ENCODE measurements around the gene RNF112. TPM values are rescaled to one million over a fixed set of nuclear protein-coding genes. Genes with fewer than 3 reads are reported as not detected.
"Not testable (repeated sequence)": the region's sequence is repeated elsewhere in the genome, so short reads cannot be mapped to it uniquely, and the experiment has no call there.

RNF112 gene
- total RNA-seq, 2 experiments from 2014 or later: 1.2 to 1.8 TPM

DNA sequence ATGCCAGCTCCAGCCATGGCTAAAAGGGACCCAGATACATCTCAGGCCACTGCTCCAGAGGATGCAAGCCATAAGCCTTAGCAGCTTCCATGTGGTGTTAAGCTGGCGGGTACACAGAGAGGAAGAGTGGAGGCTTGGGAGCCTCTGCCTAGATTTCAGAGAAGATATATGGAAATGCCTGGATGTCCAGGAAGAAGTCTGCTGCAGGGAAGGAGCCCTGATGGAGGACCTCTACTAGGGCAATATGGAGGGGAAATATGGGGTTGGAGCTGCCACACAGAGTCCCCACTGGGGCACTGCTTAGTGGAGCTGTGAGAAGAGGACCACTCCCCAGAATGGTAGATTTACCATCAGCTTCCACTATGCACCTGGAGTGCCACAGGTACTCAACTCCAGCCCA is 32.1 kb downstream of the RNF112 start:
- no peak overlapping the region for H3K27ac Mint-ChIP-seq
- no peaks in the 10 kb centered on the region for H3K36me3 Mint-ChIP-seq
- POLR2A ChIA-PET: no interaction called here

DNA sequence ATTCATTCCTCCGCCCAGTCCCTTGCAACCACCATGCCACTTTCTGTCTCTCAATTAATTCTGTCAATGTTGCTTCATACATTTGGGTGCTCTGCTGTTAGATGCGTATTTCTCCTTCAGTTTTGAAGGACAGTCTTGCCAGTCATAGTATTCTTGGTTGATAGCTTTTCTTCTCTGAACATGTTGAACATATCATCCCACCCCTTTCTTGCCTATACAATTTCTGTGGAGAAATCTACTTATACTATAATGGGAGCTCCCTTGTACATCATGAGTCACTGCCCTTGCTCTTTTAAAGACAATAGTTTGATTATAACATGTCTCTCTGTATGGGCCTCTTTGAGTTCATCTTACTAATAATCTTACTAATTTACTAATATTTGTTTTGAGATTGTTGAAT is 34.1 kb downstream of the RNF112 start:
- ATAC-seq (ENCODE audit: low read depth) (no peak), DNase-seq (no peak)
- Mint-ChIP-seq H3K27ac (no peak overlapping the region), H3K36me3 (no peaks in the 10 kb centered on the region), H3K27me3 (peaks cover 28% of the 10 kb centered on the region), H3K4me1 (peaks cover 3% of the 10 kb centered on the region), H3K4me3 (no peak overlapping the region), H3K9me3 (peaks cover 12% of the 10 kb centered on the region)
- POLR2A ChIA-PET: no interaction called here

More for the DNA sequence above, 32.1 kb downstream of the RNF112 start:
- Mint-ChIP-seq H3K4me3 (no peak overlapping the region), H3K9me3 (peaks cover 12% of the 10 kb centered on the region), H3K27me3 (peaks cover 34% of the 10 kb centered on the region), H3K4me1 (peaks cover 3% of the 10 kb centered on the region)
- ATAC-seq (ENCODE audit: low read depth) (no peak), DNase-seq (no peak)

DNA sequence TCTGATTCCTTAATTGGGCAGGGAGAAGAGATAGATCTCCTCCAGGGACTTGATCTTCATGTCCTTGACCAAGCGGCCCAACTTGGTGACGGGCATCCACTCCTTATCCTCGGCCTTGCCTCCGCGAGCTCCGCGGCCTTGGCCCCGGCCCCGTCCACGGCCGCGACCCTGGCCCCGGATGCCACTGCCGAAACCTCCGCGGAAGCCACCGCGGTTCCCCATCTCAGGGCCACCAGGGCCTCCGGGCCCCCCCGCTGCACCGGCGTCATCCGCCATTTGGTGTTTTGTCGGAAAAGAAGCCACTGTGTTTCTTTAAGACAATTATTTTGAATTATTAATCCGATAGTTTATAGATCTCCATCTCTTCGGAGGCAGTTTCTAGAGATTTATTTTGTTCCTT is 35.5 kb downstream of the RNF112 start:
- not testable (repeated sequence) for H3K27ac Mint-ChIP-seq; H3K36me3 Mint-ChIP-seq; H3K4me3 Mint-ChIP-seq; ATAC-seq (ENCODE audit: low read depth); DNase-seq; H3K4me1 Mint-ChIP-seq
- Mint-ChIP-seq H3K27me3 (peaks cover 22% of the 10 kb centered on the region), H3K9me3 (peaks cover 12% of the 10 kb centered on the region)
- POLR2A ChIA-PET: interaction anchor here (1.0 kb wide), 1 partner anchor 10 kb away, joined by 3 read pairs; no protein-coding TSS in a partner anchor

DNA sequence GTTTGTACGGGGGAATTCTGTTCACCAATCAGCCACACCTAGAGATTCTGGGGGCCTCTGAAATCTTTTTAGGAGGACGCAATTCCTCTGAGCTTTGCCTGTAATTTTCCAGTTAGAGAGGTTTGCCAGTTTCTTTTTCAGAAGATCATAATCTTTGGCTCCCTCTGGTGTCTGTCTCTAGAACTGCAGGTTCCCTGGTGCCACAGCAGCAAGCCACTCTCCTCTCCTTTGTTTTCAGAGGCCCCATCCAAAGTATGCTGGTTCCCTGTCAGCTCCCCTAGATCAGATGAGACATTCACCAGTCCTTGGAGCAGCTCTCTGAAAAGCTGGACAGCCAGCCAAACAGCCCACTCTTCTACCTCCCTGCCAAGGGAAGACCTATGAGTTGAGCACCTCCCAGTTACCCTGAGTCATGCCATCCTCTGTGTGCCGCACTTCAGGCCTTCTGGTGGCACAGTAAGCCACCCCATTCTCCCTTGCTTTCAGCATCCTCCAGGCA is 36.1 kb downstream of the RNF112 start:
- Mint-ChIP-seq H3K27me3 (peaks cover 22% of the 10 kb centered on the region), H3K36me3 (no peaks in the 10 kb centered on the region), H3K4me1 (peaks cover 3% of the 10 kb centered on the region), H3K4me3 (no peak overlapping the region), H3K27ac (no peak overlapping the region), H3K9me3 (peaks cover 12% of the 10 kb centered on the region)
- ATAC-seq (ENCODE audit: low read depth) (no peak), DNase-seq (peak; percentile 34)
- POLR2A ChIA-PET: interaction anchor here (0.9 to 1.0 kb wide), 2 partner anchors 10 to 84 kb away, joined by 3 read pairs; partner anchors contain the start of gene B9D1

DNA sequence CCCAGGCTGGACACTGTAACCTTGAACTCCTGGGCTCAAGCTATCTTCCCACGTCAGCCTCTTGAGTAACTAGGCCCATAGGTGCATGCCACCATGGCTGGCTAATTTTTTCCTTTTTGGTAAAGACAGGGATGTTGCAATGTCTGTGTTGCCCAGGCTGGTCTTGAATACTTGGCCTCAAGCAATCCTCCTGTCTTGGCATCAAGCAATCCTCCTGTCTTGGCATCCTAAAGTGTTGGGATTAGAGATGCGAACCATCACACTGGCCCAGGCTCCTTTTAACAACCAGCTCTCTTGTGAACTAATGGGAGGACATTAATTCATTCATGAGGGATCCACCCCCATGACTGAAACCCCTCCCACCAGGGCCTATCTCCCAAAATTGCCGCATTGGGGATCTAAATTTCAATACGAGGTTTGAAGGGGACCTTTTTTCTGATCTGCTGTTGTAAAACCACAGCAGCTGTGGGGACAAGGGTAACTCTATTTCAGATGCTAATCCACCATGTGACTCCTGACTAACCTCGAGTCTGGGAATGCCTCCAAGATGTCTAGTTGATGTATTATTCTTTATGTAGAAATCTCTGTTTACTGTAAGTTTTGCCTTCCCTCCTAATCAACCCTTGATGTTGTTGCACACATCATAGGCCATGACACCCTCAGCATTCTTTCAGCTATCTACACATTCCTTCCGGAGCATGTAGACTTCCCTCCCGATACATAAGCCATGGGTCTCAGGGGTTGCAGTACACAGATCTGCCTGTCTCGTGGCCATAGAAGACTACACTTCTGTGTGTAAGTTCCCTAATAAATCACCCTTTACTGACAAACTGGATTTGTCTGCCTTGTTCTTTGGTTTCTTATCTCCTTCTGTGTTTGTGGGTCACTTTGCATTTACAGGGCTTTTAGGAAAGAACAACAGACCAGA is 37.6 kb downstream of the RNF112 start:
- Mint-ChIP-seq H3K4me3 (no peak overlapping the region), H3K27ac (no peak overlapping the region), H3K27me3 (peaks cover 19% of the 10 kb centered on the region), H3K4me1 (peaks cover 3% of the 10 kb centered on the region), H3K36me3 (no peaks in the 10 kb centered on the region), H3K9me3 (peaks cover 4% of the 10 kb centered on the region)
- no peak for ATAC-seq (ENCODE audit: low read depth)
- POLR2A ChIA-PET: no interaction called here
- DNase-seq: no peak

DNA sequence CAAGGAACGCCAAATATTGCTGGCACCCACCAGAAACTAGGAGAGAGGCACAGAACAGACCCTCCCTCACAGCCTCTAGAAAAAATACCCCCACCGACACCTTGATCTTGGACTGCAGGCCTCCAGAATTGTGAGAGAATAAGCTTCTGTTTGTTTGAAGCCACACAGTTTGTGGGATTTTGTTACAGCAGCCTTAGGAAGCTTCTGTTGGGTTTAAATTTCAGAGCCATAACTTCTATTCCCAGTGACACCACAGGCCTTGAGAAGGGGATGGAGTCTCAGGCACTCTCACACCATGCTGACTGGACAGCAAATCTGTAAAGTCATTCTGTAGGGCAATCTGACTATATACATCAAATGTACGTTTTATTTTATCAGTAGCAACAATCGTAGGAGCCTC is 38.6 kb downstream of the RNF112 start:
- no peak for ATAC-seq (ENCODE audit: low read depth)
- DNase-seq: no peak
- POLR2A ChIA-PET: no interaction called here
- H3K27ac Mint-ChIP-seq: no peak overlapping the region
- H3K4me3 Mint-ChIP-seq: no peak overlapping the region
- no peaks in the 10 kb centered on the region for H3K36me3 Mint-ChIP-seq
- peaks cover 4% of the 10 kb centered on the region for H3K9me3 Mint-ChIP-seq
- peaks cover 19% of the 10 kb centered on the region for H3K27me3 Mint-ChIP-seq
- H3K4me1 Mint-ChIP-seq: peaks cover 3% of the 10 kb centered on the region

DNA sequence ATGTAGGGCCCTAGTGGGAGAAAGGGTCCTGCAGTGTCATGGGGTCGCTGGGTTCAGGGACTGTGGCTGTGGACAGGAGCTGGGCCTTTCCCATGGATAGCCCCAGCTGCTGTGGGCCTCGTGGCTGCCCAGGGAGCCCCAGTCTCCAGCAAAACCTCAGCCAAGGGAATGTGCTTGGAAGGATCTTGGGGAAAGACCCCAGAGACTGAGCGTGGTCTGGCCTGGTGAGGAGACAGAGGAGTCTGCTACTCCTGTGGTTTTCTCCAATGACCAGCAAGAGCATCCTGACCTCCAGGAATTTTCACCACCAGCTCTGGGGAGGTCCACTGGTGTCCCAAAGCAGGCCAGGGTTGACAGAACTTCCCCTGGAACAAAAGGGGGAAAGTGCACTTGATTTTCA is 42.3 kb downstream of the RNF112 start:
- no peak for ATAC-seq (ENCODE audit: low read depth)
- no peaks in the 10 kb centered on the region for H3K9me3 Mint-ChIP-seq
- no peak for DNase-seq
- H3K4me1 Mint-ChIP-seq: peaks cover 2% of the 10 kb centered on the region
- POLR2A ChIA-PET: no interaction called here
- H3K27me3 Mint-ChIP-seq: peaks cover 16% of the 10 kb centered on the region
- H3K4me3 Mint-ChIP-seq: no peak overlapping the region
- H3K36me3 Mint-ChIP-seq: no peaks in the 10 kb centered on the region
- no peak overlapping the region for H3K27ac Mint-ChIP-seq

DNA sequence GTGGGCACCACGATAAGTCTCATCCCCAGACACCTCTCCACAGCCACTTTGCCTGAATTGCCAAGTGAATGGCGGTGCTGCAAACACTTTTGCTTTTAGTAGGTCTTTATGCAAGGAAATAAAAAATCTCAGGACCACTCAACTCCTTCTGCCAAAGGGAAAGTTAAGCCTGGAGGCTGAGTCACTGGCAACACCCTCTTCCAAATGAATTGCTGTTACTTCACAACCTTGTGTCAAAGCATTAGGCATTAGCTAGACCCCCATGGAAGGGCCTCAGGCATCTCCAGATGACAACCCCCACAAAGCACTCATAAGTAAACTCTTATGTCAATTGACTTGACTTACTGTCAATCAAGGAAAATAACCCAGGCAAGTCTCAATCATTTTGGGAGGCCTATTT is 43.0 kb downstream of the RNF112 start:
- Mint-ChIP-seq H3K27me3 (peaks cover 12% of the 10 kb centered on the region), H3K4me1 (peaks cover 4% of the 10 kb centered on the region), H3K4me3 (no peak overlapping the region), H3K9me3 (no peaks in the 10 kb centered on the region), H3K36me3 (no peaks in the 10 kb centered on the region), H3K27ac (no peak overlapping the region)
- ATAC-seq (ENCODE audit: low read depth): no peak
- POLR2A ChIA-PET: no interaction called here
- DNase-seq: no peak

DNA sequence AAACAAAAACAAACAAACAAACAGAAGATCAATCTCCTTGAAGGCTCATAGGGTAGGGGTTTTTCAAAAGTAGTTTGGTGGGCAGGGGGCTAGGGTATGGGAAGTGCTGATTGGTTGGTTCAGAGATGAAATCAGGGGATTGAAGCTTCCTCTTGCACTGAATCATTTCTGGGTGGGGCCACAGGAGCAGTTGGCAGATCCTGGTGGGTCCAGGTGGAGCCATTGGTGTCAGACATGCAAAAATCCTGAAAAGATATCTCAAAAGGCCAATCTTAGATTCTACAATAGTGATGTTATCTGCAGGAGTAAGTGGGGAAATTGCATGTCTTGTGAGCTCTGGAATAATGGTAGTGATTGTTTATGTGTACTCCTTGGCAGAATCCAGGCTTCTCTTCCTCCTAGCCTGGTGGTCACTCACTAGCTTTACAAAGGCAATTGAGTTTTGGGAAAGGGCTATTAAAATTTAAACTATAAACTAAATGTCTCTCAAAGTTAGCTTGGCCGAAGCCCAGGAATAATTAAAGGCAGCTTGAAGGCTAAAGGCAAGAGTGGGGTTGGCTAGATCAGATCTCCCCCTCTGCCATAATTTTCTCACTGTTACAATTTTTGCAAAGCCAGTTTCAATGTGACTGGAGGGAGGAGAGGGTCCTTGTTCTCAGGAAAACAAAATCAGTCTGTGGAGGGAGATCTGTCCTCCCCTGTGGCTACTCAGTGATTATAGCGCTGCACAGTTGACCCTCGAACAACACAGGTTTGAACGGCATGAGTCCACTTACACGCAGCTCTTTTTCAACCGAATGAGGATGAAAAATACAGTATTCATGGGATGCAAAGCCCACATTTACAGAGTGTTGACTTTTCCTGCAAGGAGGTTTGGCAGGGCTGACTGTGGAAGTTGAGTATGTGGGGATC is 45.2 kb downstream of the RNF112 start:
- H3K27me3 Mint-ChIP-seq: peaks cover 11% of the 10 kb centered on the region
- POLR2A ChIA-PET: no interaction called here
- H3K4me1 Mint-ChIP-seq: peaks cover 8% of the 10 kb centered on the region
- DNase-seq: no peak
- no peaks in the 10 kb centered on the region for H3K36me3 Mint-ChIP-seq
- no peak overlapping the region for H3K27ac Mint-ChIP-seq
- no peak overlapping the region for H3K4me3 Mint-ChIP-seq
- no peak for ATAC-seq (ENCODE audit: low read depth)
- H3K9me3 Mint-ChIP-seq: no peaks in the 10 kb centered on the region

DNA sequence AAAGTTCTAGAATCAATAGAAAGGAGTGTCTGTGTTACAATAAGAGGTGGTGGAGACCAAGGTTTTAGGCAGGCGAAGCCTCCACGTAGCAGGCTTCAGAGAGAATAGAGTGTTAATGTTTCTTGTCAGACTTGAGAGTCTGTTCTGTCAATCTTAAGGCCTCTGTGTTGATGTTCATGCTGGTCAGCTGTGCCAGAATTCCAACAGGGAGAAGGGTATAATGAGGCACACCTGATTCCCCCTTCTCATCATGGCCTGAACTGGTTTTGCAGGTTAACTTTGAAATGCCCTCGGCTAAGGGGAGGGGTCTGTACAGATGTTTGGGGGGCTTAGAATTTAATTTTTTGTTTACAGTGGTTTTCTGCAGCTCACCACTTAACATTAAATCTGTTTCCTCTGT is 46.0 kb downstream of the RNF112 start:
- no peaks in the 10 kb centered on the region for H3K36me3 Mint-ChIP-seq

DNA sequence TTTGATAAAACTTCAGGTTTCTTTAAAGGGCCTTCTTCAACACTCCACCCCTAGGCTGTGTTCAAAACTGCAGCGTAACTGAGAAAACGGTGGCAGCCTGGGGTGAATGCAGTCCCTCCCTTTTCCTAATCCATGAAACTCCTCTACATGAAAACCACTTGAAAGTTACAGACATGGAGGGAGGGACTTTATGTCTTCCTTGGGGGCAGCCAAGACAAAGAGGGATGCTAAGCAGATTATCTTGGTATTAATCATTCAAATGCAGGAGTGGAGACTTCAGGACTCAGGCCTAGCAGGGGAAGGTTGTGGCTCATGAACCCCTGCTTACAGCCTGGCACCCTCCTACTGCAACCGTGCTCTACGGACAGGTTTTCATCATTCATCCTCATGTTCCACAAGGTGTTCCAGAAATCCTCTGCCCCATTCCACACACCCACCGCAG is 46.8 kb downstream of the RNF112 start:
- DNase-seq (no peak), ATAC-seq (ENCODE audit: low read depth) (no peak)
- peaks cover 11% of the 10 kb centered on the region for H3K27me3 Mint-ChIP-seq
- no peaks in the 10 kb centered on the region for H3K36me3 Mint-ChIP-seq
- H3K4me3 Mint-ChIP-seq: no peak overlapping the region
- H3K4me1 Mint-ChIP-seq: peaks cover 10% of the 10 kb centered on the region
- no peaks in the 10 kb centered on the region for H3K9me3 Mint-ChIP-seq
- POLR2A ChIA-PET: no interaction called here
- no peak overlapping the region for H3K27ac Mint-ChIP-seq

More for the DNA sequence above, 46.0 kb downstream of the RNF112 start:
- no peaks in the 10 kb centered on the region for H3K9me3 Mint-ChIP-seq
- H3K27ac Mint-ChIP-seq: no peak overlapping the region
- POLR2A ChIA-PET: no interaction called here
- peaks cover 11% of the 10 kb centered on the region for H3K27me3 Mint-ChIP-seq
- DNase-seq: no peak
- H3K4me3 Mint-ChIP-seq: no peak overlapping the region
- peaks cover 8% of the 10 kb centered on the region for H3K4me1 Mint-ChIP-seq
- no peak for ATAC-seq (ENCODE audit: low read depth)

DNA sequence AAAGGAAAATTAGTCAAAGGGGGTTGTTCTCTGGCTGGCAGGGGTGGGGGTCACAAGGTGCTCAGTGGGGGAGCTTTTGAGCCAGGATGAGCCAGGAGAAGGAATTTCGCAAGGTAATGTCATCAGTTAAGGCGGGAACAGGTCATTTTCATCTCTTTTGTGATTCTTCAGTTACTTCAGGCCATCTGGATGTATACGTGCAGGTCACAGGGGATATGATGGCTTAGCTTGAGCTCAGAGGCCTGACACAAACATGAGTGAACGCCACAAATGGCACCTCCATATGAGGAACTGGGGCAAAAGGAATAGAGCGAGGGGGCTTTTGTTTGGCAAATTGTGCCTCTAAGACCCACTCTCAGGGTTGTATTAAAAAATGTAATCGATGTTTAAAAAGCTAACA is 47.4 kb downstream of the RNF112 start:
- H3K27me3 Mint-ChIP-seq: peaks cover 11% of the 10 kb centered on the region
- H3K27ac Mint-ChIP-seq; H3K4me3 Mint-ChIP-seq; H3K9me3 Mint-ChIP-seq; H3K36me3 Mint-ChIP-seq; POLR2A ChIA-PET; ATAC-seq (ENCODE audit: low read depth); DNase-seq: not testable (repeated sequence)
- peaks cover 16% of the 10 kb centered on the region for H3K4me1 Mint-ChIP-seq

DNA sequence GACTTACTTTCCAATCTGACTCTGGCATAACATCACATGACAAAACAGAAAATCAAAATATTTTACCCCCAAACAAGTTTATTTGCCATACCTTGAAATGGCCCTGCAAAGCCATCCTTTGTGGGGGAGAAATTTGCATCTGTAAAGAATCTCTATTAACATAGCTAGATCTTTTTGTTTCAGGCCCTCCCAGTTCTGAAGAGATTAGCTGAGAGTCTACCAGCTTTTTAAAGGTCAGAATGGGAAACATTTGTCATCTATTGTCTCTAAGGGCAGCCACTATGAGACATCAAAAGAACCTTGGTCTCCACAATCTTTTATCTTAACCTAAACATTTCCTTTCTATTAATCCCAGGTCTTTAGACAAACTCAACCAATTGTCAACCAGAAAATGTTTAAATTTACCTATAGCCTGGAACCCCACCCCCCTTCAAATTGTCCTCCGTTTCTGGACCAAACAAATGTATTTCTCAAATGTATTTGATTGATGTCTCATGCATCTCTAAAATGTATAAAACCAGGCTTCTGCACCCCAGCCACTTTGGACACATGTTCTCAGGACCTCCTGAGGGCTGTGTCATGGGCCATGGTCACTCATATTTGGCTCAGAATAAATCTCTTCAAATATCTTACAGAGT is 48.1 kb downstream of the RNF112 start:
- Mint-ChIP-seq H3K27me3 (peaks cover 11% of the 10 kb centered on the region), H3K4me1 (peaks cover 17% of the 10 kb centered on the region)
- H3K27ac Mint-ChIP-seq; DNase-seq; H3K36me3 Mint-ChIP-seq; H3K4me3 Mint-ChIP-seq; ATAC-seq (ENCODE audit: low read depth); POLR2A ChIA-PET; H3K9me3 Mint-ChIP-seq: not testable (repeated sequence)
